Fibroblast of the aortic adventitia (primary cell): ENCODE data around the gene KRTAP10-9. TPM values are rescaled to one million over a fixed set of nuclear protein-coding genes. Genes with fewer than 3 reads are reported as not detected.
"Not testable (repeated sequence)": the region's sequence is repeated elsewhere in the genome, so short reads cannot be mapped to it uniquely, and the experiment has no call there.

ENCODE experiments used
- DNase-seq: peaks from one replicate; pipeline ENCODE4 v3.0.0-alpha.2; 2010; ENCODE audit warnings: low read depth
- H3K4me3 ChIP-seq: 2 replicates; pipeline ENCODE4 v1.5.1; 2011; ENCODE audit warnings: low read depth, mild to moderate bottlenecking, control low read depth, low read length, moderate library complexity
- total RNA-seq: library from RNA; depleted of rRNA; stranded (reverse); fragments of >200 nt; gene quantifications from 2 replicates; pipeline ENCODE4 v1.2.3, GENCODE V29; 2012; ENCODE audit warnings: low replicate concordance
- TF ChIP-seq, protein P1 (sequence below): IDR thresholded peaks from 2 replicates; pipeline ENCODE4 v1.5.1; 2011; ENCODE audit warnings: mild to moderate bottlenecking, low read length, control low read depth, inconsistent platforms; ENCODE audit not compliant: insufficient read depth

KRTAP10-9 gene
- total RNA-seq, 1 donor, result not detected

GRCh38 chr21:44599264-44600029 is 27.4 kb upstream of the KRTAP10-9 start:
- DNase-seq, result no peak
- no peak overlapping the region for H3K4me3 ChIP-seq
- TF ChIP-seq, protein P1, sequence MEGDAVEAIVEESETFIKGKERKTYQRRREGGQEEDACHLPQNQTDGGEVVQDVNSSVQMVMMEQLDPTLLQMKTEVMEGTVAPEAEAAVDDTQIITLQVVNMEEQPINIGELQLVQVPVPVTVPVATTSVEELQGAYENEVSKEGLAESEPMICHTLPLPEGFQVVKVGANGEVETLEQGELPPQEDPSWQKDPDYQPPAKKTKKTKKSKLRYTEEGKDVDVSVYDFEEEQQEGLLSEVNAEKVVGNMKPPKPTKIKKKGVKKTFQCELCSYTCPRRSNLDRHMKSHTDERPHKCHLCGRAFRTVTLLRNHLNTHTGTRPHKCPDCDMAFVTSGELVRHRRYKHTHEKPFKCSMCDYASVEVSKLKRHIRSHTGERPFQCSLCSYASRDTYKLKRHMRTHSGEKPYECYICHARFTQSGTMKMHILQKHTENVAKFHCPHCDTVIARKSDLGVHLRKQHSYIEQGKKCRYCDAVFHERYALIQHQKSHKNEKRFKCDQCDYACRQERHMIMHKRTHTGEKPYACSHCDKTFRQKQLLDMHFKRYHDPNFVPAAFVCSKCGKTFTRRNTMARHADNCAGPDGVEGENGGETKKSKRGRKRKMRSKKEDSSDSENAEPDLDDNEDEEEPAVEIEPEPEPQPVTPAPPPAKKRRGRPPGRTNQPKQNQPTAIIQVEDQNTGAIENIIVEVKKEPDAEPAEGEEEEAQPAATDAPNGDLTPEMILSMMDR, result no peak

GRCh38 chr21:44600118-44600978 is 26.5 kb upstream of the KRTAP10-9 start, which contains the start of gene KRTAP10-7:
KRTAP10-7 (plus strand) TSS chr21:44600597; CDS start chr21:44600622, 25 bp downstream.
- H3K4me3 ChIP-seq, DNase-seq: not testable (repeated sequence)

DNA sequence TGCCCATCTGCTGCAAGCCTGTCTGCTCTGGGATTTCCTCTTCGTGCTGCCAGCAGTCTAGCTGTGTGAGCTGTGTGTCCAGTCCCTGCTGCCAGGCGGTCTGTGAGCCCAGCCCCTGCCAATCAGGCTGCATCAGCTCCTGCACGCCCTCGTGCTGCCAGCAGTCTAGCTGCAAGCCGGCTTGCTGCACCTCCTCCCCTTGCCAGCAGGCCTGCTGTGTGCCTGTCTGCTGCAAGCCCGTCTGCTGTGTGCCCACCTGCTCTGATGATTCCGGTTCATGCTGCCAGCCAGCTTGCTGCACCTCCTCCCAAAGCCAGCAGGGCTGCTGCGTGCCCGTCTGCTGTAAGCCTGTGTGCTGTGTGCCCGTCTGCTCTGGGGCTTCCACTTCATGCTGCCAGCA is 25.8 kb upstream of the KRTAP10-9 start:
- H3K4me3 ChIP-seq, result not testable (repeated sequence)

GRCh38 chr21:44601596-44602462 is 25.1 kb upstream of the KRTAP10-9 start:
- TF ChIP-seq, protein P1, result no peak
- DNase-seq, result no peak
- H3K4me3 ChIP-seq, result no peak overlapping the region

More for the DNA sequence above, 25.8 kb upstream of the KRTAP10-9 start:
- DNase-seq, result not testable (repeated sequence)

DNA sequence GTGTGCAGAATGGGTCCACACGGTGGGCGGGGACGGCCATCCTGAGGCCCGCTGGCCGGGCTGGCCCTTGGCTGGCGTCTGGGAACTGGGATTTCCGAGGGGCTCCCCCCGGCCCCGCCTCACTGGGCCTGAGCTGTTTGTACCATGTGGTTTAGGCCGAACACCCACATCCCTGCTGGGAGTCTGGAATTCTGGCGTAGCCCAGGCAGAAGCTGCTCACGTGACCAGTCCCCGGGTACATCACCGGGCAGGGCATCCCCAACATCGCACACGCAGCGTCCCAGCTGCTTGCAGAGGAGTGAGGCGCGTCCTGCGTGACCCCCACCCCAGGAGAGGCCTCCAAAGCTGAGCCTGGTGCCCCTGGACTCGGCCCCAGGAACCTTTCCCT is 24.4 kb upstream of the KRTAP10-9 start:
- DNase-seq, result no peak
- TF ChIP-seq, protein P1, result no peak

DNA sequence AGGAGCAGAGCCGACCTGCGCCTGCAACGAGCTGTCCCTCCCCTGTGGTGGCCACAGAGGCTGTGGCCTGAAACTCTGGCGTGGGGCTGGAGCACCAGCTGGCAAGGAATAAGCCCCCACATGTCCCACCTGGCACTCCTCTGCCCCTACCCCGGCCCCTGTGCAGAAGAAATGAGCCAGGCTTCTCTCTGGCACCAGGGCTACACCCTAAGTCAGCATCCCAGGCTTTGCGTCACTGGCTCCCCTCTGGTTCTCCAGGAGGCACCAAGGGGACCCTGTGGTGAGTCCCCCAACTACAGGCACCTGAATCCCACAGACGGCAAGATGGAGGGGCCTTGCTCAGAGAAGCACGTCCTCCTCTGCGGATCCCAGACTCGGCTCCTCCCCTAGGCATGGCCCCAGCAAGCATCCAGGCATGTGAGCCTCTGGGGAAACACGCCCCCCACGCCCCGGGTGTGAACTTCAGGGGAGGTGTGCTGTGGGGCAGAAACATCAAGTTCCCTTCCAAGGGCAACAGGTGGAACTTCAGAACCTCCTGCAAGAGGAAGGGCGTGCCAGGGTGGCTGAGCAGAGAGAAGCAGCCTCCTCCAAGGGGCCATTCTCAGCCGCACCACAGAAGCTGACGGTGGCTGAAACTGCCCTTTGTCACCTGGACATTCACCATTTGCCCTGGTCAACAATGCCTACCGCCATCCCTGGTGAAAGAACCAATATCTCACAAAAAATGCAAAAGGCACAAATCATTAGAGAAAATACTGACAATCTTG is 23.6 kb upstream of the KRTAP10-9 start:
- DNase-seq, result no peak
- TF ChIP-seq, protein P1, result no peak
- no peak overlapping the region for H3K4me3 ChIP-seq

More for the DNA sequence above, 24.4 kb upstream of the KRTAP10-9 start:
- no peak overlapping the region for H3K4me3 ChIP-seq

DNA sequence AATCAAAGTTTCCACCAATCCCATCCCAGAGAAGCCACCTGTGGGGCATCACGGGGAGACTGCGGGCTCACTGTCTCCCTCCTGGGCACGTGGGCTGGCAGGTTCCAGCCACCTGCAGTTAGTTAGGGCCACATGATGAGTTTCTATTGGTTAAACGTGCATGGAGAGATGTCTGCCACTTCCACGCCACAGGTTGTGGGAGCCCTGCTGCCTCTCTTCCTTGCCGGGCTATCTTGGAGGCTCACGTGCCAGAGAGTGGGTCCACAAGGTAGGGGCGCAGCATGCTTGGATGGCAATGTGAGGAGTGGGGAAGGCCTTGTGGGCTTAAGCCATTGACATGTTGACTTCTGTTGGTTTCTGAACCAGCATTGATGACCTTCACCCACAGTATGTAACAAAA is 23.0 kb upstream of the KRTAP10-9 start:
- no peak for DNase-seq
- H3K4me3 ChIP-seq, result no peak overlapping the region
- TF ChIP-seq, protein P1, result no peak
